H1 (cell line): ENCODE measurements around the gene NCK2. TPM values are rescaled to one million over a fixed set of nuclear protein-coding genes. Genes with fewer than 3 reads are reported as not detected.

ENCODE experiments used
- CTCF ChIA-PET: fragments of 300-600 bp; sonication (Branson Sonifier 250); formaldehyde crosslinking; loops from one replicate; lab custom pipeline; 2021; ENCODE audit not compliant: partially characterized antibody; lab: Charles Lee
- POLR2A ChIA-PET: fragments of 300-600 bp; sonication (Branson Sonifier 250); formaldehyde crosslinking; loops from one replicate; lab custom pipeline; 2021; ENCODE audit warnings: inconsistent platforms; ENCODE audit not compliant: partially characterized antibody; lab: Charles Lee
- DNase-seq, 2 experiments: peaks; one replicate each; pipeline versions ENCODE4 v3.0.0 to v3.0.0-alpha.2; 2010 to 2022; ENCODE audit warnings: low spot score in 2 of 2, low read depth in 1 of 2, mixed read lengths in 1 of 2
- FAIRE-seq: peaks from 2 replicates; lab custom pipeline; 2011; peaks lifted over from hg19 to GRCh38; lab: Jason Lieb, UNC
- H2AFZ ChIP-seq: 2 replicates; pipeline ENCODE4 v1.8.1; 2012; ENCODE audit warnings: low read length, inconsistent platforms
- H2AK5ac ChIP-seq: 2 replicates; pipeline ENCODE4 v1.6.1; 2013; ENCODE audit warnings: low read depth, low read length
- H2BK120ac ChIP-seq: replicated peaks from 2 replicates; pipeline ENCODE3; 2013; ENCODE audit warnings: low read depth, low read length, inconsistent platforms
- H2BK12ac ChIP-seq: 2 replicates; pipeline ENCODE4 v1.6.1; 2013; ENCODE audit warnings: low read depth, low read length
- H2BK15ac ChIP-seq: 2 replicates; pipeline ENCODE4 v1.6.1; 2013; ENCODE audit warnings: low read length
- H2BK20ac ChIP-seq: 2 replicates; pipeline ENCODE4 v1.6.1; 2013; ENCODE audit warnings: low read length
- H2BK5ac ChIP-seq: 2 replicates; pipeline ENCODE4 v1.6.1; 2013; ENCODE audit warnings: low read depth, low read length
- H3K14ac ChIP-seq: 2 replicates; pipeline ENCODE4 v1.6.1; 2013; ENCODE audit warnings: inconsistent platforms; ENCODE audit not compliant: insufficient read length
- H3K18ac ChIP-seq: 2 replicates; pipeline ENCODE4 v1.6.1; 2013; ENCODE audit warnings: low read length; ENCODE audit errors: extremely low read depth
- H3K23ac ChIP-seq: 2 replicates; pipeline ENCODE4 v1.6.1; 2013; ENCODE audit warnings: inconsistent platforms; ENCODE audit not compliant: insufficient read length
- H3K23me2 ChIP-seq: 2 replicates; pipeline ENCODE4 v1.6.1; 2013; ENCODE audit warnings: low read depth, low read length
- H3K27ac ChIP-seq: 2 replicates; pipeline ENCODE4 v1.6.1; 2011; ENCODE audit warnings: low read depth, low read length, inconsistent platforms
- H3K27me3 ChIP-seq, 4 experiments: replicated peaks in 1 of 4; 1 replicate in 1 of 4; 2 replicates in 3 of 4; pipeline versions ENCODE4 v1.6.1 to v1.8.1; 2011 to 2013; ENCODE audit warnings: low read length in 3 of 4, mild to moderate bottlenecking in 3 of 4, inconsistent platforms in 2 of 4, mixed read lengths in 2 of 4, moderate library complexity in 1 of 4; ENCODE audit not compliant: control insufficient read depth in 3 of 4, insufficient read depth in 3 of 4; ENCODE audit errors: extremely low read depth in 1 of 4
- H3K36me3 ChIP-seq, 4 experiments: 2 replicates each; pipeline versions ENCODE4 v1.6.1 to v1.8.1; 2011 to 2013; ENCODE audit warnings: mild to moderate bottlenecking in 4 of 4, low read length in 3 of 4, moderate library complexity in 2 of 4, control low read depth in 1 of 4, inconsistent platforms in 1 of 4; ENCODE audit not compliant: insufficient read depth in 4 of 4, control insufficient read depth in 2 of 4
- H3K4ac ChIP-seq: replicated peaks from 2 replicates; pipeline ENCODE3; 2013; ENCODE audit warnings: low read length, low read depth, mixed read lengths, inconsistent platforms; ENCODE audit not compliant: insufficient read length
- H3K4me1 ChIP-seq, 4 experiments: replicated peaks in 1 of 4; 1 replicate in 1 of 4; 2 replicates in 3 of 4; pipeline versions ENCODE4 v1.6.1 to v1.8.1; 2011 to 2013; ENCODE audit warnings: low read length in 3 of 4, inconsistent platforms in 2 of 4, mixed read lengths in 1 of 4; ENCODE audit not compliant: insufficient read depth in 4 of 4, control insufficient read depth in 3 of 4
- H3K4me2 ChIP-seq, 2 experiments: 2 replicates each; pipeline versions ENCODE4 v1.6.1 to v1.8.1; 2011 to 2013; ENCODE audit warnings: low read depth in 2 of 2, low read length in 2 of 2, control low read depth in 1 of 2, inconsistent platforms in 1 of 2, mild to moderate bottlenecking in 1 of 2; ENCODE audit not compliant: insufficient read depth in 1 of 2
- H3K4me3 ChIP-seq, 4 experiments: fragments of 200-600, 300-600 bp in 1 of 4; sonication (generic), shearing (Covaris generic), sonication (Bioruptor Twin) in 1 of 4; 2 replicates each; pipeline versions ENCODE4 v1.5.1 to v1.8.1; 2011 to 2016; ENCODE audit warnings: low read length in 4 of 4, low read depth in 3 of 4, control low read depth in 2 of 4, inconsistent platforms in 2 of 4, mild to moderate bottlenecking in 2 of 4, mixed read lengths in 1 of 4, moderate library complexity in 1 of 4; ENCODE audit not compliant: insufficient read depth in 2 of 4; ENCODE audit errors: extremely low read depth in 1 of 4
- H3K56ac ChIP-seq: replicated peaks from 2 replicates; pipeline ENCODE3; 2013; ENCODE audit warnings: low read depth, mild to moderate bottlenecking, mixed read lengths, low read length, inconsistent platforms; ENCODE audit not compliant: insufficient read length
- H3K79me1 ChIP-seq: 2 replicates; pipeline ENCODE4 v1.6.1; 2013; ENCODE audit warnings: low read depth, low read length, control low read depth
- H3K79me2 ChIP-seq, 2 experiments: 2 replicates each; pipeline versions ENCODE4 v1.6.1 to v1.8.1; 2012 to 2013; ENCODE audit warnings: low read length in 2 of 2, mild to moderate bottlenecking in 2 of 2, inconsistent platforms in 1 of 2; ENCODE audit not compliant: insufficient read depth in 2 of 2, control insufficient read depth in 1 of 2
- H3K9ac ChIP-seq, 4 experiments: replicated peaks in 1 of 4; 1 replicate in 1 of 4; 2 replicates in 3 of 4; pipeline versions ENCODE4 v1.6.1 to v1.8.1; 2011 to 2013; ENCODE audit warnings: low read depth in 3 of 4, low read length in 3 of 4, control low read depth in 2 of 4, mild to moderate bottlenecking in 2 of 4, moderate library complexity in 2 of 4, inconsistent platforms in 1 of 4; ENCODE audit errors: extremely low read depth in 1 of 4
- H3K9me3 ChIP-seq, 2 experiments: 2 replicates each; pipeline versions ENCODE4 v1.6.1 to v1.8.1; 2012 to 2013; ENCODE audit warnings: mild to moderate bottlenecking in 2 of 2, moderate library complexity in 2 of 2, control low read depth in 1 of 2, inconsistent platforms in 1 of 2, low read depth in 1 of 2, low read length in 1 of 2, mixed read lengths in 1 of 2; ENCODE audit not compliant: insufficient read depth in 2 of 2
- H4K20me1 ChIP-seq, 2 experiments: replicated peaks in 1 of 2; 2 replicates each; pipeline versions ENCODE3 to v1.8.1; 2011 to 2013; ENCODE audit warnings: inconsistent platforms in 2 of 2, low read length in 2 of 2, mild to moderate bottlenecking in 1 of 2; ENCODE audit not compliant: insufficient read depth in 2 of 2, control insufficient read depth in 1 of 2
- H4K5ac ChIP-seq: 2 replicates; pipeline ENCODE4 v1.6.1; 2013; ENCODE audit warnings: low read length, low read depth, mixed read lengths, inconsistent platforms; ENCODE audit not compliant: insufficient read length
- H4K8ac ChIP-seq: 2 replicates; pipeline ENCODE4 v1.8.0; 2013; ENCODE audit warnings: mild to moderate bottlenecking, moderate library complexity, low read length, inconsistent platforms; ENCODE audit not compliant: insufficient read depth; ENCODE audit errors: extremely low read depth
- H4K91ac ChIP-seq: replicated peaks from 2 replicates; pipeline ENCODE3; 2013; ENCODE audit warnings: low read length, mixed read lengths, inconsistent platforms; ENCODE audit not compliant: insufficient read length
- ASH2L ChIP-seq: fragments of 200-600, 300-600 bp; sonication (generic); IDR thresholded peaks from one replicate; pipeline ENCODE4 v1.7.1; 2017; ENCODE audit warnings: low read length
- BCL11A ChIP-seq, 2 experiments: IDR thresholded peaks; one replicate each; pipeline ENCODE4 v1.6.1; 2011; ENCODE audit warnings: low read depth in 2 of 2, low read length in 2 of 2, mild to moderate bottlenecking in 2 of 2
- BRCA1 ChIP-seq: IDR thresholded peaks from 2 replicates; pipeline ENCODE4 v1.6.1; 2012; ENCODE audit warnings: low read depth, low read length, improper control_type of control experiment
- CEBPB ChIP-seq: IDR thresholded peaks from 2 replicates; pipeline ENCODE4 v1.6.1; 2012; ENCODE audit warnings: low read depth, low read length
- CHD2 ChIP-seq: IDR thresholded peaks from 2 replicates; pipeline ENCODE4 v1.6.1; 2012; ENCODE audit warnings: low read length, improper control_type of control experiment
- CTBP2 ChIP-seq: IDR thresholded peaks from 2 replicates; pipeline ENCODE4 v1.7.0; 2011; ENCODE audit warnings: borderline replicate concordance, mild to moderate bottlenecking, moderate library complexity, mixed read lengths, low read length; ENCODE audit not compliant: insufficient read depth, insufficient read length
- EGR1 ChIP-seq: IDR thresholded peaks from 2 replicates; pipeline ENCODE4 v1.6.1; 2011; ENCODE audit warnings: low read depth, low read length, borderline replicate concordance
- EP300 ChIP-seq, 2 experiments: IDR thresholded peaks; 1 replicate in 1 of 2; 2 replicates in 1 of 2; pipeline ENCODE4 v1.6.1; 2011 to 2012; ENCODE audit warnings: low read depth in 2 of 2, low read length in 2 of 2, mild to moderate bottlenecking in 2 of 2, borderline replicate concordance in 1 of 2, inconsistent platforms in 1 of 2, moderate library complexity in 1 of 2
- HDAC2 ChIP-seq, 2 experiments: fragments of 300-600 bp in 1 of 2; sonication (generic) in 1 of 2; IDR thresholded peaks; 2 replicates each; pipeline ENCODE4 v1.6.1; 2011 to 2012; ENCODE audit warnings: low read depth in 2 of 2, low read length in 2 of 2, mild to moderate bottlenecking in 2 of 2, moderate library complexity in 2 of 2, borderline replicate concordance in 1 of 2, inconsistent platforms in 1 of 2
- KDM1A ChIP-seq: fragments of 200-600, 300-600 bp; sonication (generic); IDR thresholded peaks from 2 replicates; pipeline ENCODE4 v1.7.1; 2016; ENCODE audit warnings: mild to moderate bottlenecking, low read length, borderline replicate concordance
- MAFK ChIP-seq: IDR thresholded peaks from 2 replicates; pipeline ENCODE4 v1.6.1; 2012; ENCODE audit warnings: low read depth, mild to moderate bottlenecking, improper control_type of control experiment, low read length
- SIRT6 ChIP-seq: IDR thresholded peaks from one replicate; pipeline ENCODE4 v1.7.1; 2012; ENCODE audit warnings: low read length, inconsistent platforms
- TCF12 ChIP-seq: IDR thresholded peaks from 2 replicates; pipeline ENCODE4 v1.6.1; 2011; ENCODE audit warnings: low read depth, mild to moderate bottlenecking, low read length
- TEAD4 ChIP-seq: IDR thresholded peaks from 2 replicates; pipeline ENCODE4 v1.6.1; 2012; ENCODE audit warnings: low read depth, low read length, inconsistent platforms, mixed read lengths
- ZNF274 ChIP-seq: IDR thresholded peaks from 2 replicates; pipeline ENCODE4 v1.7.0; 2012; ENCODE audit warnings: low read length, borderline replicate concordance; ENCODE audit errors: extremely low read depth
- WGBS, 2 experiments: shearing (Covaris generic) in 1 of 2; methylation state at CpG; one replicate each; pipeline versions ENCODE4 v1.1.6 to v1.1.7; 2013 to 2015; ENCODE audit warnings: low lambda C conversion rate in 2 of 2, mixed read lengths in 2 of 2, inconsistent platforms in 1 of 2, low coverage in 1 of 2, missing lambda C conversion rate in 1 of 2; ENCODE audit not compliant: insufficient replicate concordance in 2 of 2, insufficient coverage in 1 of 2, insufficient read length in 1 of 2; ENCODE audit errors: extremely low coverage in 1 of 2, missing lambda C conversion rate in 1 of 2; 5-methylcytosine and 5-hydroxymethylcytosine counted together
- polyA plus RNA-seq, 7 experiments: library from polyadenylated mRNA; depleted of rRNA in 3 of 7; stranded (reverse) in 5 of 7; unstranded in 2 of 7; fragments of >200 nt in 5 of 7; fragments of 200-250 nt in 2 of 7; gene quantifications; 1 replicate in 5 of 7; 2 replicates in 1 of 7; 4 replicates in 1 of 7; pipeline versions ENCODE4 v1.2.1 to v1.2.3, GENCODE V29; 2011 to 2013; ENCODE audit warnings: missing spikeins in 2 of 7, mixed read lengths in 2 of 7
- total RNA-seq: library from RNA; stranded (reverse); fragmentation: NEBNext Ultra II Directional; extraction: Animal tissue kit (Norgen Biotek cat#: 25700); gene quantifications from 2 replicates; pipeline ENCODE4 v1.2.1, GENCODE V29; 2021

The NCK2 gene
- total and polyA plus RNA-seq, 2 of the 8 experiments (the other 6 are each of a cell fraction or from before 2014, with no cell fraction given): 30.3 to 65.7 TPM

GRCh38 chr2:105733875-105734274 lies 10.8 kb upstream of the NCK2 start:
- no peaks in the 10 kb centered on the region for H3K4me1 ChIP-seq
- no peak overlapping the region for H4K8ac ChIP-seq
- H3K4me3 ChIP-seq: no peak overlapping the region
- no peak for DNase-seq
- H3K27ac ChIP-seq: no peak overlapping the region
- H3K9me3 ChIP-seq: 0 out of 4 replicates have a peak, but pooled peaks cover 0 to 5% of the 10 kb centered on the region in 2 experiments
- no peak overlapping the region for H2AFZ ChIP-seq
- H3K79me2 ChIP-seq: no peaks in the 10 kb centered on the region
- no peaks in the 10 kb centered on the region for H3K79me1 ChIP-seq
- H2BK120ac ChIP-seq: no peak overlapping the region
- H3K9ac ChIP-seq: no peak overlapping the region
- H4K20me1 ChIP-seq: no peaks in the 10 kb centered on the region
- H2BK5ac ChIP-seq: no peak overlapping the region
- H2BK20ac ChIP-seq: no peak overlapping the region
- H4K5ac ChIP-seq: no peak overlapping the region
- H4K91ac ChIP-seq: no peak overlapping the region
- FAIRE-seq: no peak
- H3K36me3 ChIP-seq: no peaks in the 10 kb centered on the region
- H2BK12ac ChIP-seq: no peak overlapping the region
- H3K18ac ChIP-seq: no peak overlapping the region
- no peak overlapping the region for H3K4ac ChIP-seq
- no peak overlapping the region for H3K4me2 ChIP-seq
- no peak overlapping the region for H3K23ac ChIP-seq
- H3K14ac ChIP-seq: no peak overlapping the region
- 90% methylated on average over 5 of the region's 5 CpGs; no CpG with 5 or more reads in 1 of the 2 experiments for WGBS, 2 experiments
- no peaks in the 10 kb centered on the region for H3K27me3 ChIP-seq
- H3K23me2 ChIP-seq: no peaks in the 10 kb centered on the region
- H2BK15ac ChIP-seq: no peak overlapping the region
- no peak overlapping the region for H2AK5ac ChIP-seq
- POLR2A ChIA-PET: no interaction called here
- CTCF ChIA-PET: interaction anchor here (0.8 to 1.6 kb wide), 4 partner anchors 62 to 238 kb away, joined by 3 to 4 read pairs (median 4); no protein-coding TSS in a partner anchor
- H3K56ac ChIP-seq: no peak overlapping the region
- TF ChIP-seq ASH2L (no peak), EGR1 (no peak), TEAD4 (no peak), BRCA1 (no peak), MAFK (no peak), BCL11A (IDR thresholded peaks at IDR 0.05; ENCODE audit: low read depth in 2 of 2, low read length in 2 of 2) (no peak), TCF12 (no peak), CHD2 (no peak), CTBP2 (no peak), HDAC2 (IDR thresholded peaks at IDR 0.05; ENCODE audit: borderline replicate concordance in 1 of 2, low read depth in 2 of 2, low read length in 2 of 2) (no peak), ZNF274 (no peak), KDM1A (no peak), CEBPB (no peak), EP300 (IDR thresholded peaks at IDR 0.05; ENCODE audit: borderline replicate concordance in 1 of 2, low read depth in 2 of 2, low read length in 2 of 2) (no peak), SIRT6 (no peak)
